ENCODE measurements around the gene KAZN.

The KAZN gene

DNA sequence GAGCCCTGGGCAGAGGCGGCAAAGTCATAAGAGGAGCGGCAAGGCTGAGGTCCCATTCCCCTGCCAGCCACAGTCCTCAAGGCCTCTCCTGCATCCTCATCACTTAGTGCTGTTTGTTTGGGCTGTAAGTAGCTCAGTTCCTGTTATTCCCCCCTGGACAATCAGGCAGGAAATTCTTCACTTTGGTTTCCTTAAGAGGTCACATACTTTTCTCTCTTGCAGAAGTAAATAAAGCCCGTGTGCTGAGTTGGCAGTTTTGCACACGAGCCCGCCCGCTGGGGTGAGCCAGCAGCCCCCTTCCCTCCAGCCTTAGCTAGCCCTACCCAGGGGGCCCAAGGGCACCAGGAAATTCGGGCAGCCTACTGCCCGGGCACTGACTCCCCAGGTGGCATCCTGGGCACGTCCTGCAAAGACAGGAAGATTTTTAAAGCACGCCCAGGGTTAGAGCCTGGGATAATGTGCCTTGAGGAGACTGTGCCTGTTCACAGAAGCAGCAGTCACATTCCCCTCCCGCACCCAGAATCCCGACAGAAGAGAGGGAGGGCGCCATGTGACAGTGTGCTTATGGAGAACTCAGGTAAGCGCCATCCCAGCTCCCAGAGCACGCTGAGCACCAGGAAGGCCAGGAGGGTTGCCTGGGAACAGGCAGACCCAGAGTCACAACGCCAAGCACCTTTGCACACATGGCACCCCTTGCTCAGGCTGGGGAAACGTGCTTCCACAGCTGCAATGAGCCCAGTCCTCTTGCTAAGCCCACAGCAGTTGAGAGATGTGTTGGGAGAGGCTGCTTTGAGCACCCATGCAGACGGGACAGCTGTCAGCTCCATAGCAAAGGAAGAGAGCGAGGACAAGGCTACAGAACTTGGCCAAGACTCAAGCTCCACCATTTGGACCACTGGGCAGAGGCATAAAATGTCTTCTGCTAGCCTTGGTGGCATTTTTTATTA lies 410.6 kb downstream of the KAZN start (continued):
- TF ChIP-seq, protein P1, sequence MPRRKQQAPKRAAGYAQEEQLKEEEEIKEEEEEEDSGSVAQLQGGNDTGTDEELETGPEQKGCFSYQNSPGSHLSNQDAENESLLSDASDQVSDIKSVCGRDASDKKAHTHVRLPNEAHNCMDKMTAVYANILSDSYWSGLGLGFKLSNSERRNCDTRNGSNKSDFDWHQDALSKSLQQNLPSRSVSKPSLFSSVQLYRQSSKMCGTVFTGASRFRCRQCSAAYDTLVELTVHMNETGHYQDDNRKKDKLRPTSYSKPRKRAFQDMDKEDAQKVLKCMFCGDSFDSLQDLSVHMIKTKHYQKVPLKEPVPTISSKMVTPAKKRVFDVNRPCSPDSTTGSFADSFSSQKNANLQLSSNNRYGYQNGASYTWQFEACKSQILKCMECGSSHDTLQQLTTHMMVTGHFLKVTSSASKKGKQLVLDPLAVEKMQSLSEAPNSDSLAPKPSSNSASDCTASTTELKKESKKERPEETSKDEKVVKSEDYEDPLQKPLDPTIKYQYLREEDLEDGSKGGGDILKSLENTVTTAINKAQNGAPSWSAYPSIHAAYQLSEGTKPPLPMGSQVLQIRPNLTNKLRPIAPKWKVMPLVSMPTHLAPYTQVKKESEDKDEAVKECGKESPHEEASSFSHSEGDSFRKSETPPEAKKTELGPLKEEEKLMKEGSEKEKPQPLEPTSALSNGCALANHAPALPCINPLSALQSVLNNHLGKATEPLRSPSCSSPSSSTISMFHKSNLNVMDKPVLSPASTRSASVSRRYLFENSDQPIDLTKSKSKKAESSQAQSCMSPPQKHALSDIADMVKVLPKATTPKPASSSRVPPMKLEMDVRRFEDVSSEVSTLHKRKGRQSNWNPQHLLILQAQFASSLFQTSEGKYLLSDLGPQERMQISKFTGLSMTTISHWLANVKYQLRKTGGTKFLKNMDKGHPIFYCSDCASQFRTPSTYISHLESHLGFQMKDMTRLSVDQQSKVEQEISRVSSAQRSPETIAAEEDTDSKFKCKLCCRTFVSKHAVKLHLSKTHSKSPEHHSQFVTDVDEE (CRISPR knock-in tag; IDR thresholded peaks at IDR 0.05), result no peak
- TF ChIP-seq BACH2 (CRISPR knock-in tag; IDR thresholded peaks at IDR 0.05; ENCODE audit: borderline replicate concordance), result no peak

DNA sequence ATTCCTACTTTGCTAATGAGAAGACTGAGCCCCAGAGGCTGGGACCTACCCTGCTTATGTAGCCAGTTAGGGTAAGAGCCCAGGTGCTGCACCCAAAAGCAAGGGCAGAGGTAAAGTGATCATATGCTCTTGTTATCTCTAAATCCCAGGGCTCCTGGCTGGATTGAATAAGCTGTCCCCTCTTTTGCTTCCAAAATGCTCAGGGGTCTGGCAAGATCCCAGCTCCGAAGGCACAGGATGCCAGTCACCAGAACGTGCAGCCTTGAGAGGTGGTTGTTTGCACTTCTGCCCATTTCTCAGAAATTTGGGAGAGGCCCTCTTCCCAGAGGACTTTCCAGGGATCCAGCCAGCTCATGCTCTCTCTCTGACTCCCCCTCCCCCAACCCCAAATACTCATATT lies 412.7 kb downstream of the KAZN start:
- no peak for ATAC-seq
- TF ChIP-seq, protein P2, sequence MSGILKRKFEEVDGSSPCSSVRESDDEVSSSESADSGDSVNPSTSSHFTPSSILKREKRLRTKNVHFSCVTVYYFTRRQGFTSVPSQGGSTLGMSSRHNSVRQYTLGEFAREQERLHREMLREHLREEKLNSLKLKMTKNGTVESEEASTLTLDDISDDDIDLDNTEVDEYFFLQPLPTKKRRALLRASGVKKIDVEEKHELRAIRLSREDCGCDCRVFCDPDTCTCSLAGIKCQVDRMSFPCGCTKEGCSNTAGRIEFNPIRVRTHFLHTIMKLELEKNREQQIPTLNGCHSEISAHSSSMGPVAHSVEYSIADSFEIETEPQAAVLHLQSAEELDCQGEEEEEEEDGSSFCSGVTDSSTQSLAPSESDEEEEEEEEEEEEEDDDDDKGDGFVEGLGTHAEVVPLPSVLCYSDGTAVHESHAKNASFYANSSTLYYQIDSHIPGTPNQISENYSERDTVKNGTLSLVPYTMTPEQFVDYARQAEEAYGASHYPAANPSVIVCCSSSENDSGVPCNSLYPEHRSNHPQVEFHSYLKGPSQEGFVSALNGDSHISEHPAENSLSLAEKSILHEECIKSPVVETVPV (CRISPR knock-in tag; IDR thresholded peaks at IDR 0.05), result no peak
- TF ChIP-seq OSR1 (CRISPR knock-in tag; IDR thresholded peaks at IDR 0.05) (no peak), CSDC2 (CRISPR knock-in tag; IDR thresholded peaks at IDR 0.05) (no peak), ZC3H10 (CRISPR knock-in tag; IDR thresholded peaks at IDR 0.05) (no peak), TCF4 (CRISPR knock-in tag; IDR thresholded peaks at IDR 0.05; ENCODE audit: borderline replicate concordance) (no peak), ZFP3 (CRISPR knock-in tag; IDR thresholded peaks at IDR 0.05) (no peak), ESRRG (CRISPR knock-in tag; IDR thresholded peaks at IDR 0.05) (no peak), ZNF565 (CRISPR knock-in tag; conservative IDR thresholded peaks at IDR 0.05; ENCODE audit: low read depth) (no peak), ZFP30 (CRISPR knock-in tag; IDR thresholded peaks at IDR 0.05) (no peak), SNAI2 (CRISPR knock-in tag; IDR thresholded peaks at IDR 0.05) (no peak), RARB (CRISPR knock-in tag; IDR thresholded peaks at IDR 0.05) (no peak), TOX (CRISPR knock-in tag; IDR thresholded peaks at IDR 0.05; ENCODE audit: borderline replicate concordance) (no peak), BACH2 (CRISPR knock-in tag; IDR thresholded peaks at IDR 0.05; ENCODE audit: borderline replicate concordance) (no peak), ISL1 (CRISPR knock-in tag; IDR thresholded peaks at IDR 0.05) (no peak), ZNF8 (CRISPR knock-in tag; IDR thresholded peaks at IDR 0.05) (no peak)
- TF ChIP-seq, protein P3, sequence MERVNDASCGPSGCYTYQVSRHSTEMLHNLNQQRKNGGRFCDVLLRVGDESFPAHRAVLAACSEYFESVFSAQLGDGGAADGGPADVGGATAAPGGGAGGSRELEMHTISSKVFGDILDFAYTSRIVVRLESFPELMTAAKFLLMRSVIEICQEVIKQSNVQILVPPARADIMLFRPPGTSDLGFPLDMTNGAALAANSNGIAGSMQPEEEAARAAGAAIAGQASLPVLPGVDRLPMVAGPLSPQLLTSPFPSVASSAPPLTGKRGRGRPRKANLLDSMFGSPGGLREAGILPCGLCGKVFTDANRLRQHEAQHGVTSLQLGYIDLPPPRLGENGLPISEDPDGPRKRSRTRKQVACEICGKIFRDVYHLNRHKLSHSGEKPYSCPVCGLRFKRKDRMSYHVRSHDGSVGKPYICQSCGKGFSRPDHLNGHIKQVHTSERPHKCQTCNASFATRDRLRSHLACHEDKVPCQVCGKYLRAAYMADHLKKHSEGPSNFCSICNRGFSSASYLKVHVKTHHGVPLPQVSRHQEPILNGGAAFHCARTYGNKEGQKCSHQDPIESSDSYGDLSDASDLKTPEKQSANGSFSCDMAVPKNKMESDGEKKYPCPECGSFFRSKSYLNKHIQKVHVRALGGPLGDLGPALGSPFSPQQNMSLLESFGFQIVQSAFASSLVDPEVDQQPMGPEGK (CRISPR knock-in tag; IDR thresholded peaks at IDR 0.05; ENCODE audit: borderline replicate concordance), result no peak
- TF ChIP-seq, protein P4, sequence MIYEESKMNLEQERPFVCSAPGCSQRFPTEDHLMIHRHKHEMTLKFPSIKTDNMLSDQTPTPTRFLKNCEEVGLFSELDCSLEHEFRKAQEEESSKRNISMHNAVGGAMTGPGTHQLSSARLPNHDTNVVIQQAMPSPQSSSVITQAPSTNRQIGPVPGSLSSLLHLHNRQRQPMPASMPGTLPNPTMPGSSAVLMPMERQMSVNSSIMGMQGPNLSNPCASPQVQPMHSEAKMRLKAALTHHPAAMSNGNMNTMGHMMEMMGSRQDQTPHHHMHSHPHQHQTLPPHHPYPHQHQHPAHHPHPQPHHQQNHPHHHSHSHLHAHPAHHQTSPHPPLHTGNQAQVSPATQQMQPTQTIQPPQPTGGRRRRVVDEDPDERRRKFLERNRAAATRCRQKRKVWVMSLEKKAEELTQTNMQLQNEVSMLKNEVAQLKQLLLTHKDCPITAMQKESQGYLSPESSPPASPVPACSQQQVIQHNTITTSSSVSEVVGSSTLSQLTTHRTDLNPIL (CRISPR knock-in tag; IDR thresholded peaks at IDR 0.05; ENCODE audit: low read depth), result no peak
- TF ChIP-seq, protein P5, sequence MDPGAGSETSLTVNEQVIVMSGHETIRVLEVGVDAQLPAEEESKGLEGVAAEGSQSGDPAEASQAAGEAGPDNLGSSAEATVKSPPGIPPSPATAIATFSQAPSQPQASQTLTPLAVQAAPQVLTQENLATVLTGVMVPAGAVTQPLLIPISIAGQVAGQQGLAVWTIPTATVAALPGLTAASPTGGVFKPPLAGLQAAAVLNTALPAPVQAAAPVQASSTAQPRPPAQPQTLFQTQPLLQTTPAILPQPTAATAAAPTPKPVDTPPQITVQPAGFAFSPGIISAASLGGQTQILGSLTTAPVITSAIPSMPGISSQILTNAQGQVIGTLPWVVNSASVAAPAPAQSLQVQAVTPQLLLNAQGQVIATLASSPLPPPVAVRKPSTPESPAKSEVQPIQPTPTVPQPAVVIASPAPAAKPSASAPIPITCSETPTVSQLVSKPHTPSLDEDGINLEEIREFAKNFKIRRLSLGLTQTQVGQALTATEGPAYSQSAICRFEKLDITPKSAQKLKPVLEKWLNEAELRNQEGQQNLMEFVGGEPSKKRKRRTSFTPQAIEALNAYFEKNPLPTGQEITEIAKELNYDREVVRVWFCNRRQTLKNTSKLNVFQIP (CRISPR knock-in tag; IDR thresholded peaks at IDR 0.05; ENCODE audit: borderline replicate concordance, low read depth), result no peak

DNA sequence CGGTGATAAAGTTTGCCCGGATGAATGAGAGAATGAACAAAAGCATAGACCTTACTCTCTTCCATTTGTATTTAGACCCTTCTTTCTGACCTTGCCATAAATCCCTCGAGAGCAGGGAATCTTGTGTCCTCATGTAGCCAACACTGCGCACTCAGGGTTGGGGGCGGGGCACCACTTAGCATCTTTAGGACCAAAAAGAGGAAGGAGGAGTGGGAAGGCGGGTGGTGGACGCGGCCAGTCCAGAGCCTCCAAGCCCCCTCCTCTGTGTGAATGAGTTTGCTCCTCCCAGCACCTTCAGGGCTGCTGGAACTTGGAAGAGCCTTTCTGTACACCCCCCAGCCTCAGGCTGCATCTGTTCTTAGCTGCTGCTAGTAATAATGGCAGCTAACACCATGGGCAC lies 413.2 kb downstream of the KAZN start:
- no peak for ATAC-seq
- TF ChIP-seq OSR1 (CRISPR knock-in tag; IDR thresholded peaks at IDR 0.05), result no peak
- TF ChIP-seq, protein P4 (CRISPR knock-in tag; IDR thresholded peaks at IDR 0.05; ENCODE audit: low read depth), result no peak
- no peak for TF ChIP-seq ZC3H10 (CRISPR knock-in tag; IDR thresholded peaks at IDR 0.05)
- TF ChIP-seq, protein P3 (CRISPR knock-in tag; IDR thresholded peaks at IDR 0.05; ENCODE audit: borderline replicate concordance), result no peak
- TF ChIP-seq, protein P5 (CRISPR knock-in tag; IDR thresholded peaks at IDR 0.05; ENCODE audit: borderline replicate concordance, low read depth), result no peak
- TF ChIP-seq ZNF70 (CRISPR knock-in tag; IDR thresholded peaks at IDR 0.05), result no peak
- TF ChIP-seq, protein P2 (CRISPR knock-in tag; IDR thresholded peaks at IDR 0.05), result no peak
- no peak for TF ChIP-seq ZNF565 (CRISPR knock-in tag; conservative IDR thresholded peaks at IDR 0.05; ENCODE audit: low read depth)
- TF ChIP-seq ZNF8 (CRISPR knock-in tag; IDR thresholded peaks at IDR 0.05), result no peak
